ENCODE measurements around the gene DPP6.

DNA sequence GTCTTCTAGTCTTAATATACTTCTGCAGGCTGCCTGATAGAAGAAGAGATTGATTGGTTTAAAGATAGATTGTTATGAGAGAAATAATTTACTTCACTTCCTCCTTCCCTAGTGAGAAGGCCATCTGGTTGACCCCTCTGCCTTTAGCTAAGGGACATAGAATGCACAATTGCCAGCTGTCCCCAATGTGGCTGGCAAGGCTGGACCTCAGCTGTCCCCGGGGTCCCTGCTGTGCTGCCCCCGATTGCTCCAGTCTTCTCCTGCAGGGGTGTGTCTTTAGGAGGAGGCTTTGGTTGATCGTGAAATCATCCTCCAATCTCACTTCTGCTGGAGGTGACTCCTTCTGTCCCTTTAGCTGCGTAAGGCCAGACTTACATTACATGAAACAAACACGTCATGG is 388.5 kb downstream of the DPP6 start:
- TF ChIP-seq POLR2A (IDR thresholded peaks at IDR 0.05) (no peak), CTCF (IDR thresholded peaks at IDR 0.05) (no peak), POLR2AphosphoS5 (IDR thresholded peaks at IDR 0.05) (no peak)
